Lower lobe of right lung (tissue), 2 donors: ENCODE results near the gene L3MBTL4. TPM values are rescaled to one million over a fixed set of nuclear protein-coding genes. Genes with fewer than 3 reads are reported as not detected.

Source experiments
- ATAC-seq, 2 donors: fragments of 200-7000 bp; cut with Tn5 transposase; one replicate each; pipeline ENCODE4 v1.9.1; 2020 to 2022; ENCODE audit warnings: mild to moderate bottlenecking in 2 of 2, moderate library complexity in 2 of 2
- DNase-seq: peaks from one replicate; pipeline ENCODE4 v3.0.0-alpha.2; 2020
- H3K27ac ChIP-seq: fragments of 200-600 bp; one replicate; pipeline ENCODE4 v1.8.0; 2022
- H3K27me3 ChIP-seq: fragments of 200-600 bp; one replicate; pipeline ENCODE4 v1.8.0; 2022; ENCODE audit warnings: low read depth
- H3K36me3 ChIP-seq: fragments of 200-600 bp; one replicate; pipeline ENCODE4 v1.8.0; 2022; ENCODE audit warnings: mild to moderate bottlenecking
- H3K4me1 ChIP-seq: fragments of 200-600 bp; one replicate; pipeline ENCODE4 v1.8.0; 2022
- H3K4me3 ChIP-seq: fragments of 200-600 bp; one replicate; pipeline ENCODE4 v1.8.0; 2022; ENCODE audit warnings: mild to moderate bottlenecking
- H3K9me3 ChIP-seq: fragments of 200-600 bp; one replicate; pipeline ENCODE4 v1.8.0; 2022
- CTCF ChIP-seq: fragments of 200-600 bp; IDR thresholded peaks from one replicate; pipeline ENCODE4 v1.8.0; 2022; ENCODE audit warnings: antibody characterized with exemption, mild to moderate bottlenecking
- intact Hi-C: fragments of 100-400 bp; cut with DNase I; formaldehyde crosslinking; loops from one replicate; pipeline ENCODE4 v1.11.0; 2022
- total RNA-seq: library from RNA; stranded (reverse); fragmentation: NEBNext Ultra II Directional; extraction: Animal tissue kit (Norgen Biotek cat#: 25700); gene quantifications from one replicate; pipeline ENCODE4 v1.2.1, GENCODE V29; 2021
- donor health status: DM: no; HTN: yes; CAD: no; lungs with severe emphysema.

The L3MBTL4 gene
- total RNA-seq, 1 donor from 2014 or later, result 16.9 TPM

GRCh38 chr18:5977022-5977421 is 437.7 kb downstream of the L3MBTL4 start:
- Histone ChIP-seq H3K9me3 (no peaks in the 10 kb centered on the region), H3K4me1 (no peaks in the 10 kb centered on the region), H3K4me3 (no peak overlapping the region), H3K27ac (no peak overlapping the region), H3K36me3 (no peaks in the 10 kb centered on the region), H3K27me3 (no peaks in the 10 kb centered on the region)
- no peak for TF ChIP-seq CTCF
- intact Hi-C loops, result no loop called here
- DNase-seq (no peak), ATAC-seq (no peak)

- DNase-seq, result no peak
- Histone ChIP-seq H3K27me3 (no peaks in the 10 kb centered on the region), H3K4me3 (no peak overlapping the region), H3K4me1 (no peaks in the 10 kb centered on the region), H3K36me3 (no peaks in the 10 kb centered on the region), H3K27ac (no peak overlapping the region), H3K9me3 (no peaks in the 10 kb centered on the region)
- no peak for TF ChIP-seq CTCF
- intact Hi-C loops, result no loop called here
- ATAC-seq, result no peak
These were observed 439.4 kb downstream of the L3MBTL4 start for GRCh38 chr18:5975111-5976002.

DNA sequence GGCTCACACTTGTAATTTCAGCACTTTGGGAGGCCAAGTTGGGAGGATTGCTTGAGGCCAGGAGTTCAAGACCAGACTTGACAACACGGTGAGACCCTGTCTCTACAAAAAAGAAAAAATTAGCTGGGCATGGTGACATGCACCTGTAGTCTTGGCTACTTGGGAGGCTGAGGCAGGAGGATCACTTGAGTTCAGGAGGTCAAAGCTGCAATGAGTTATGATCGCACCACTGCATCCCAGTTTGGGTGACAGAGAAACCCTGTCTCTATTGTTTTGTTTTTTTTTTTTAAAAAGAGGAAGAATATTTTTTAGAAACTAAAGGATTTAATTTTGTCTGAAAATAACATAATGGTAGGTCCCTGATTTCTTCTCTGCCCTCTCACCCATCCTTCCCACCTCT is 440.0 kb downstream of the L3MBTL4 start:
- H3K36me3 ChIP-seq, result no peaks in the 10 kb centered on the region
- ATAC-seq (no peak), DNase-seq (no peak)
- no peak overlapping the region for H3K27ac ChIP-seq
- no peak overlapping the region for H3K4me3 ChIP-seq
- no peaks in the 10 kb centered on the region for H3K27me3 ChIP-seq
- H3K4me1 ChIP-seq, result no peaks in the 10 kb centered on the region
- TF ChIP-seq CTCF, result no peak
- intact Hi-C loops, result no loop called here
- H3K9me3 ChIP-seq, result no peaks in the 10 kb centered on the region

DNA sequence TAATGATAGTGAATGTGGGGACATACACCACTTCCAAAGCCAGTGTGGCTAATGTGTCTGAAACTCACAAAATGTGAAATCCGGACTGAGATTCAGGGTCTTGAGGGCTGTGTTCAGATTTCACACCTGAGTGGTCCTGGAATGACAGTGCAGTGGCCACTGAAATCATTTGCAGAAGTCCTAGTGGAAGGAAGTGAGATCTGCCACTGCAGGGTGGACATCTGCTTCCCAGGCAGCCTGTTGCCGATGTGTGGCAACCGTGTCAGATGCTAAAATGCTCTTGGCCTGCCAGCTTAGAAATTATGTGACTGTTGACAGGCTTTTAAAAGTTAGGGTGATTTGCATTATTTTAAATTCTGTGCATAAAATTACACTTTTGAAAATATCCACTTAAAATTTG is 441.6 kb downstream of the L3MBTL4 start:
- no peaks in the 10 kb centered on the region for H3K36me3 ChIP-seq
- no peak overlapping the region for H3K27ac ChIP-seq
- H3K4me3 ChIP-seq, result no peak overlapping the region
- no peak for DNase-seq
- H3K27me3 ChIP-seq, result no peaks in the 10 kb centered on the region
- H3K4me1 ChIP-seq, result no peaks in the 10 kb centered on the region
- TF ChIP-seq CTCF, result no peak
- intact Hi-C loops, result no loop called here
- no peaks in the 10 kb centered on the region for H3K9me3 ChIP-seq
- ATAC-seq, result no peak

GRCh38 chr18:5972298-5972697 is 442.4 kb downstream of the L3MBTL4 start:
- Histone ChIP-seq H3K4me3 (no peak overlapping the region), H3K36me3 (no peaks in the 10 kb centered on the region), H3K9me3 (no peaks in the 10 kb centered on the region), H3K4me1 (no peaks in the 10 kb centered on the region), H3K27ac (no peak overlapping the region), H3K27me3 (no peaks in the 10 kb centered on the region)
- ATAC-seq, result no peak
- no peak for TF ChIP-seq CTCF
- intact Hi-C loops, result no loop called here
- no peak for DNase-seq
